ENCODE results near the gene PABPN1.
"Not testable (repeated sequence)": the region's sequence is repeated elsewhere in the genome, so short reads cannot be mapped to it uniquely, and the experiment has no call there.

PABPN1 gene, protein sequence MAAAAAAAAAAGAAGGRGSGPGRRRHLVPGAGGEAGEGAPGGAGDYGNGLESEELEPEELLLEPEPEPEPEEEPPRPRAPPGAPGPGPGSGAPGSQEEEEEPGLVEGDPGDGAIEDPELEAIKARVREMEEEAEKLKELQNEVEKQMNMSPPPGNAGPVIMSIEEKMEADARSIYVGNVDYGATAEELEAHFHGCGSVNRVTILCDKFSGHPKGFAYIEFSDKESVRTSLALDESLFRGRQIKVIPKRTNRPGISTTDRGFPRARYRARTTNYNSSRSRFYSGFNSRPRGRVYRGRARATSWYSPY

DNA sequence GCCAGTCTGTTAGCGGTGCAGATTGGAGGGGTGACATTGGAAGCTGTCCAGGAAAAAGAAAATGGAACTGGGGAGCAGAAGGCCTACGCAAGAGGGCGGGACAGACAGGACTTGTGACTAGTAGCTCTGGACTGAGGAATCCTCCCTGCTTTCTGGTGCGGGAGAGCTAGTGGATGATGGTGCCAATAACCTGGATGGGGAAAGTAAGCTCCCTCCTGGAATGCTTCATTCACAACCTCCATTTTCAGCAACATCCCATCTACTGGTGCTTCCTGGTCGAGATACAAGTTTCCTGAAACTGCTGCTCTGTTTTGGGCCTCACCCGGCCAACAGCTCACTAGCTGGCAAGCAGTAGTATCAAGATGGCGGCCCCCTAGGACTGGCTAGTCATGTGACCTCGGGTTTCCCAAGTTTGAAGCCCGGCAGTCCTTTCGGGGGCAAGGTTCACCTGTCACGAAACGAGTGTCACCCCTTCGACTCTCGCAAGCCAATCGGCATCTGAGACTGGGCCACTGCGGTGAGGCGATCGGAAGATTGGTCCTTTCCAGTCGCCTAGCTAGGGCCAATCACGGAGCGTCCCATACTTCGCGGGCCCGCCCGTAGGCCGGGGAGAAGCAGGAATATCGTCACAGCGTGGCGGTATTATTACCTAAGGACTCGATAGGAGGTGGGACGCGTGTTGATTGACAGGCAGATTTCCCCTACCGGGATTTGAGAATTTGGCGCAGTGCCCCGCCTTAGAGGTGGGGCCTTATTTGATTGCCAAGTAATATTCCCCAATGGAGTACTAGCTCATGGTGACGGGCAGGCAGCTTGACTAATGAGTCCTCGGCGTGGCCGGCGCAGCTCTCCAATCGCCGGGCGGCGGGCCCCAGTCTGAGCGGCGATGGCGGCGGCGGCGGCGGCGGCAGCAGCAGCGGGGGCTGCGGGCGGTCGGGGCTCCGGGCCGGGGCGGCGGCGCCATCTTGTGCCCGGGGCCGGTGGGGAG, at the start of gene PABPN1:
Gene PABPN1, plus strand, starts transcription at position 874 of the 988 bp plus-strand sequence. Its CDS starts 13 bp downstream, at position 887.
- peak; percentile 99 for DNase-seq

DNA sequence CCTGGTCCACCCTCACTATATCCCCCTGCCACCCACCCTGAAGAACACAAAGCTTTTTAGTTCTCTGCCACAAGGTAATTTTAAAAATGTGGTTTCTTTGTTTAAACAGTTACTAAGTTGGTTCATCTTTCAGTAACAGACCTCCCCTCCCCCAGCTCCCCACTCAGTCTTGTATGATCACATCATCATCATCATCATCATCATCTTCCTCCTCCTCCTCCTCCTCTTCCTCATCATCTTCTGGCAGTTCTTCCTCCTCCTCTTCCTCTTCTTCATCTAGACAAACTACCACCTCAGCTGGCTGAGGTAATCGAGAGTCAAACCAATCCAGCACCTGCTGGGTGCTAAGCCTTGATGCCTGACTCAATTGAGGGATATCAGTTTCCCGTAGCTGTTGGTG, 45.8 kb upstream of the PABPN1 start:
- no peak for DNase-seq

DNA sequence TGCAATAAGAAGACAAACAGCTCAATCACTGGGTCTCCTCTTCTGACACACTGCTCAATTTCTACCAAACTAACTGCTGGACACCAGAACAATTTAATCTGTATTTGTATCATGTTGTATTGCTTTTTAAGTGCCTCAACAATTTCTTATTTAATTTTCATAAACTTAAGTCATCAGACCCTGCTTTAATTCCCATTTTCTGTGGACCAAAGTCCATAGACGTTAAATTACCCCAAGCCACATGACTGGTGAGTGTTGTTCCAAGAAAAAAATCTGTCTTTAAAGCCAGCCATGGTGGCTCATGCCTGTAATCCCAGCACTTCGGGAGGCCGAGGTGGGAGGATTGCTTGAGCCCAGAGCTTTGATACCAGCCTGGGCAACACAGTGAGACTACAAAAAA, 44.1 kb upstream of the PABPN1 start:
- DNase-seq: no peak

DNA sequence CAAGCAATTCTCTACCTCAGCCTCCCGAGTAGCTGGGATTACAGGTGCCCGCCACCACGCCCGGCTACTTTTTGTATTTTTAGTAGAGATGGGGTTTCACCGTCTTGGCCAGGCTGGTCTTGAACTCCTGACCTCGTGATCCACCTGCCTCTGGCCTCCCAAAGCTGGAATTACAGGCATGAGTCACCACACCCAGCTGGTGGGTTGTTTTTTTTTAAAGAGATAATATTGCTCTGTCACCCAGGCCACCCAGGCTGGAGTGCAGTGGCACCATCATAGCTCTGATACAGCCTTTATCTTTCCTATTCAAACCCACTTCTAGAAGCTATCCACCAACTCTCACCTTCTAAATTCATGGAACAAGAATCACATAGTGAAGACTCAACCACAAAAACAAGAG, 43.3 kb upstream of the PABPN1 start:
- not testable (repeated sequence) for DNase-seq

DNA sequence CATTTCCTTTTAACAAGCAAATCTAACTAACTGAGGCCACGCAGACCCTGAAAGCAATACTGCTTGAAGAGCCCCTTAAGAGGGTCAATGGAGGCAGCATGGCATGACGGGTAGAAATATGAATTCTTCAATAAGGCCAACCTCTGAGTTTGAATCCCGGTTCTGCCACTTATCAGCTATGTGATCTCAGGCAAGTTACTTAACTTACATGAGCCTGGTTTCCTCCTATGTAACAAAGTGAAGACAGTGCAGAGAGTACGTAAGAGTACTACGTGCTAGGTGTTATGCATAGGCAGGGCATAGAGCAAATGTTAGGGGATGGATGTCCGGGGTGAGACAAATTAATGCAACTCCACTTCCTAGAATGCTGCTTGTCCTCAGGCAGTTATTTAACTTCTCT, 40.0 kb upstream of the PABPN1 start:
- no peak for DNase-seq

DNA sequence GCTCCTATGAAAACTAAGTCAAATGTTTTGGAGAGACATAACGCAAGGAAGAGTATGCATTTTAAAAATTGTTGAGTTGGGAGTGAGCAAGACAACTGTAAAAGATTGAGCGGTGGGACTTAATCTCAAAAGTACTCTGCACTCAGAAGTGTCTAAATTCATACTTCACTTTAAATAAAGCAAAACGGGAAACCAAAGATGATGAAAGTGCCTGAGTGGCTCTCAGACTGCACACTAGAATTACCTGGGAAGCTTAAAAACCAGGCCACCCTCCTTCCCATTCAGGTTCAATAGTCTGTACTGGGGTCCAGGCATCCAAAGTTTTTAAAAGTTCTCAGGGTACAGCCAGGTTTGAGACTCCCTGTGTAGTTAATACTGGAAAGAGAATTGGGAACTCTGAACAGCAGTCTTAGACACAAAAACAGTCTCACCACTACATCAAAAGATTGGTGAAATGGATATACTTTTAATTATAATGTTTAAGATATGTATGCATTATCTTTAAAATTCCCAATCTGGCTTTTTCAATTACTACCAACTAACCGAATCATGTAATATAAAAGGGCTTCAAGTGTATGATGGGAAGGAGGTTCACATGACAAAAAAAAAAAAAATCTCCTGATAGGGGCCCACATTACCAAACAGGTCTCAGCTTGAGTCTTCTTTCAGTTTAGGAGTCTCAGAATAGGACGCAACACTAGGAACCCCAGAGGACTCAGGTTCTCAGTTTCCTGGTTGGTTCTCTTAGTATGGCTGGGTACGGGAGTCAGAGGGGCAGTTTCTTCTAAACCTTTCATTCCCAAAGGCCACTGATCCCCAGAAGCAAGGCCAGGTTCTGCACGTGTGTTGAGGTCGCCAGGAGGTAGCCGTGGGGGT, 36.4 kb upstream of the PABPN1 start:
- no peak for DNase-seq

DNA sequence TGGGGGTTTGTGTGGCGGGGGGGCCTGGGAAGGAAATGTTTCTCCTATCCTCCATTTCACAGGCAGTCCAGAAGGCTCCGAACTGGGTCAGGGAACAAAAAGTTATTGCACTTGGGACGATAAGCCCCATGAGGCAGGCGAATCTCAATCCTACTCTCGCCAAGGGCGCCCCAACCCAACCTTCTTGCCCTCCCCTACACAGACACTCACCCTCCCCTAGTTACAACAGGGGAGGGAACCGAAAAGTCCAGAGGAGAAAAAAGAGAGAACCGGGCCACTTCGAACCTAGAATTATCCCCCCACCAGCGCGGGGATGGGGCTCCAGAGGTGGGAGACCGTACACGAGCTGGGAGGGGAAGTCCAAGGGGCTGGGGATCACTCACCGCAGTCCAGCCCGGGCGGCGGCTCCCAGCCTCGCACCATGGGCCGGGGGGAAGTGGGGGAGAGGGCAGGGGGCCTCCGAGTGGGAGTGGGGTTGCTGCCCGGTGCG, 35.7 kb upstream of the PABPN1 start:
- no peak for DNase-seq

DNA sequence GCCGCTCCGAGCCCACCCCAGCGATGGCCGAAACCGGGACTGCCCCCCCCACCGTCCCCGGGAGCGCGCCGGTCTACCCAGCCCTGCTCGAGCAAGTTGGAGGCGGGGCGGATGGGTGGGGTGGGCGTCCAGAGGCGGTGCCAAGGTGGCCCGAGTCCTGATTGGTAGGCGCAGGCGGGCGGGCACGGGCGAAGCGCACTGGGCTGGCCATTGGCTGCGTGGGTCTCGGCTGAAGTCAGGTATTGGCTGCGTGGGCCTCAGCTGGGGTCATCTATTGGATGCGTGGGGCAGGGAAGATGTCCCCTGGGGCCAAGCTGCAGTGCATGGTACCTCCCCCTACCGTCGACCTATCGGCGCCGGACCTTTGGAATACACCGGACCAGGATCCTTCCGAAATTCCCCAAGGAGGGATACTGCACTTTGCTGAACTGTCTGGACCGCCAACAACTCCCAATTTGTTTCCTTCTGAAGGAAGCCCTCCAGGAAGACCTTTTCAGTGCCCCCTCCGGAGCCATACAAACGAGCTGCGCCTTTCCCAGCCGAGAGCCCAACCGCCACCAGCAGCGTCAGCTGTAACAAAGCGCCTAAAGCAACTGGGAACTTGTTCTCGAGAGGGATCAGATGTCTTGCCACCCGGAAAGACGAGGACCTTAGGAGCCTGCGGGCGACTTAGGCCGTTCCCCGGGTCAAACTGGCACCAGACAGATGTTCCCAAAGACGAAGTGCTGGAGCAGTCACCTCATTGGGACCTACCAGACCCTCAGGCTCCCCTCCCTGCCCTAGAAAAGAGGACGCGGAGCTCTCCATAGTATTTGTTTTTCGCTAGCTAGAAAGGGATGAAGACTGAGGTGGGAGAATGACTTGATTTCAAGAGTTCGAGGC, 35.0 kb upstream of the PABPN1 start, which contains the start of gene HOMEZ:
Gene HOMEZ, minus strand, starts transcription at position 113 of the 882 bp plus-strand sequence. CDS start 180 bp downstream, outside the sequence.
- DNase-seq: peak; percentile 87

DNA sequence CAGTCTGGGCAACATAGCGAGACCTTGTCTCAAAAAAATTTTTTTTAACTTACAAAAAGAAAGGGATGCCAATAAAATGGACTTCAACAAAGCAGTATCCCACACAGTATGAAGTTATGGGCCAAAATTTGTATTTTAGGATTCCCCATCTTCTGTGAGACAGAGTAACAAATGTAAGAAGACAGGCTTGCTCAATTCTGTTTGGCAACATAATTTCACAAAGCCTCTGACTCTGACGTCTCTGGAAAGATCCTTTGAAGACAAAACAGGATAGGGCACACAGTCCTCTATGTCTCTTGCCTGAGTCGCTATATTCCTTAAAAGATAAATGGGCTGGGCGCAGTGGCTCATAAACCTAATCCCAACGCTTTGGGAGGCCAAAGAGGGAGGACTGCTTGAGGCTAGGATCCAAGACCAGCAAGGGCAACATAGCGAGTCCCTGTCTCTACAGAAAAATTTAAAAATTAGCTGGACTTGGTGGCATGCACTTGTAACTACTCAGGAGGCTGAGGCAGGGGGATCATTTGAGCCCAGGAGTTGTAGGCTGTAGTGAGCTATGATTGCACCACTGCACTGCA, 34.3 kb upstream of the PABPN1 start:
- no peak for DNase-seq

DNA sequence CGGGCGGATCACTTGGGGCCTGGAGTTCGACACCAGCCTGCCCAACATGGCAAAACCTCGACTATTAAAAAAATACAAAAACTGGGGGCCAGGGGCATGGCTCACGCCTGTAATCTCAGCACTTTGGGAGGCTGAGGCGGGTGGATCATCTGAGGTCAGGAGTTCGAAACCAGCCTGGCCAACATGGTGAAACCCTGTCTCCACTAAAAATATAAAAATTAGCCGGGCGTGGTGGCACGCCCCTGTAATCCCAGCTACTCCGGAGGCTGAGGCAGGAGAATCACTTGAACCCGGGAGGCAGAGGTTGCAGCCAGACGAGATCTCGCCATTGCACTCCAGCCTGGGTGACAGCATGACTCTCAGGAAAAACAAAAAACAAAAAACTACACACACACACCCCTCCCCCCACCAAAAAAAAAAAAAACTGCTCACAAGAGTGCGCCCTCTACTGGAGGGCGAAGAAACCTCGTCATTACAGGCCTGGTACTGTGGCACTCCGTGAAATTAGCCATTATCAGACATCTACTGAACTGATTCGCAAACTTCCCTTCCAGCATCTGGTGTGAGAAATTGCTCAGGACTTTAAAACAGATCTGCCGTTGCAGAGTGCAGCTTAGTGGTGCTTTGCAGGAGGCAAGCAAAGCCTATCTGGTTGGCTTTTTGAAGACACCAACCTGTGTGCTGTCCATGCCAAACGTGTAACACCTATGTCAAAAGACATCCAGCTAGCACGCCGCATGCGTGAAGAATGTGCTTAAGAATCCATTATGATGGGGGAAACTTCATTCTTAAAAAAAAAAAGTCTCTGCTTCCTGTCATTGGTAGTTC, 26.3 kb upstream of the PABPN1 start:
- DNase-seq: no peak

DNA sequence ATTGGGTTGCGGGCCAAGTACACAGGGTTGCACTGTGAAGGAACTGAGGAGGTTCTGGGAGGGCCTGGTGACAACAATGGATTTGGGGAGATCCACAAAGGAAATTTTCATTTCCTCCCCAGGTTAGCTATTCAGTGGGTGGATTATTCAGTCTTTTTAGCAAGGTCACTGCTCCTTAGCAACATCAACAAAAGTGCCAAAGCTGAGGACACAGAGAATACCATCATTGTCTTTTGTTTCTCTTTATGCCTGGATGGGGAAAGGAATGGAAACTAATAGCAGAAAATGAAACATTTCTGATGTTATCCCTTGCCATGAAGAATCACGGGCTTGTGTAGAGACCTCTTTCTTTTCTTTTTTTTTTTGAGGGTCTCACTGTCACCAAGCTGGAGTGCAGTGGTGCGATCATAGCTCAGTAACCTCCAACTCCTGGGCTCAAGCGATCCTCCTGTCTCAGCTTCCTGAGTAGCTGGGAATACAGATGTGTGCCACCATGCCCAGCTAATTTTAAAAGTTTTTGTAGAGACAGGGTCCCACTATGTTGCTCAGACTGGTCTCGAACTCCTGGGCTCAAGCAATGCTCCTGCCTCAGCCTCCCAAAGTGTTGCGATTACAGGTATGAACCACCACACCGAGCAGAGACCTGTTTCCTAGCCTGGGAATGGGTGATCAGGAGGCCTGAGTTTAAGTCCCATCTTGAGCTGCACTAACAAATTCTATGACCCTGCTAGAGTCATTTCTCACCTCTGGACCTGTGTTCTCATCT, 25.1 kb upstream of the PABPN1 start:
- DNase-seq: no peak

DNA sequence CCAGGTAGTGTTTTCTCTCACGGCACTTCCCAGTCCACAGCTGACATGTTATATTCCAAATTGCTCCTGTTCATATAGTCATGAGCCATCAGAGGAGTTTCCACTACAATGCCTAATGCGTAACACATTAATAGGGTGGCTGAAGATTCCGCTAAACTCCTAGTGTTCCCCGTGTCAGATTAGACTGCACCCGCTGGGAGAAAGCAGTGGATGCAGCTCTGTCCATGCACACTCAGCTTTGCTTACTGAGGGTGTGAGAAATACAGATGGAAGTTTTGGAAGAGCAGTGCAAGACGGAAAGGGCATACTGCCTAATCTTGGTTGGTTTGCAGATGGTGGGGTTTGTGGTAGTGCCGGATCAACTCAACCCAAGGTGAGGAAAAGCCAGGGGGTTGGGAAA, 24.2 kb upstream of the PABPN1 start:
- no peak for DNase-seq

DNA sequence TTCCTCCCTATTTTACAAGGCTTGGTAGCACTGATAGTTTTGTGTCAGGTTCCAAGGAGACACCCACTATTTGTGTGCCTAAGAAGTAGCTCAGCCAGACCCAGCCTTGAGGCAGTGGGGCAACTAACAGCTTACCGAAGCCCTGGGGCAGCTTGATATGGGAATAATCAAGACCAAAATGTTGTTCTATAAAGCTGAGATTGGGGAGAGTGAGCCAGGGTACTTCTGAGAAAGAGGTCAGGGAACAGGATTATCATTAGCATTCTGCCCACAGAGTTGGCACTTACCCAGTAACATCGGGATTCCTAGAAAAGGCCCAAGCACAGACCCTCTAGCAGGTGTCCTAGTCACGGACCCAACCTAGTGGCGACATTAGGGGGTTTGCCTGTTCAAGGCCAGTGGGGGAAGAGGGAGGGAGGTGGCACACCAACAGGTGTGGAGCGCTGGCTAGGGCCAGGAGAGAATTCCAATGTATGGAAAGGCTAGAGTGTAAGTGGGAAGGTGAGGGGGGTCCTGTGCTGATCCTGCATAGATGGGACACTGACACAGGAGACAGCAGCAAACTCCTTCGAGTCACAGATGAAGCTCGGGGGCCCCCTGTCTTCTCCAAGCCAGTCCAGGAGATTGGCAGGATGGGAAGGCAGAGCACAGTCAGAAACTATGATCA, 23.5 kb upstream of the PABPN1 start:
- no peak for DNase-seq

DNA sequence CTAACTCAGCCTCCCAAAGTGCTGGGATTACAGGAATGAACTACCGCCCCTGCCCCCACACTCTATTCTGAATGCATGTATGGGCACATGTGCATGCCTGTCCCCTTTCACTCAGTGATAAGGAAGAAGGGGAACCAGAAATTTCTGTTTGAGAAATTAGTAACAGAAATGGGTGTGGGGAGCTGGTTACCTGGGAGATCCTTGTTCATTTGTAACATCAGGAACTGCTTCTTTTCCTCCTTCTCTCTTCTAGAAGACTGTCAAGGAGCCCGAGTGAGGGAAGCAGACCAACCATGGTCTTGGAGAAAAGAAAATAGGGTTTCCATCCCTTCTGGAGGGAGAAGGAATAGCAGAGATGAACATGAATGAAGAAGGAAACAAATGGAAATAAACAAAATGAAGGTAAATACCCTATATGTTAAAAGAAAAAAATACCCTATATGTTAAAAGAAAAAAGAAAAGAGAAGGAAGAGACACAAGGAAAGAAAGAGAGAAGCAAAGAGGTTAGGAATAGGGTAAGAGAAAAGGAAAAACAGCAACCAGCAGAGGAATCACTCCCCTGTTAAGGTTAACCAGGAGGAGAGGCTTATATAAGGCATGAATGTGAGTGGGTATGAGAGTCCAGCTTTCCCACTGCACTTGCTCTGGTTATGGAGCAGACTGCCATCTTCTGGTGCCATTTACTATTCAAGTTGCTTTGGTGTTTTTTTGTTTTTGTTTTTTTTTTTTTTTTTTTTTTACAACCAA, 21.9 kb upstream of the PABPN1 start:
- DNase-seq: no peak

DNA sequence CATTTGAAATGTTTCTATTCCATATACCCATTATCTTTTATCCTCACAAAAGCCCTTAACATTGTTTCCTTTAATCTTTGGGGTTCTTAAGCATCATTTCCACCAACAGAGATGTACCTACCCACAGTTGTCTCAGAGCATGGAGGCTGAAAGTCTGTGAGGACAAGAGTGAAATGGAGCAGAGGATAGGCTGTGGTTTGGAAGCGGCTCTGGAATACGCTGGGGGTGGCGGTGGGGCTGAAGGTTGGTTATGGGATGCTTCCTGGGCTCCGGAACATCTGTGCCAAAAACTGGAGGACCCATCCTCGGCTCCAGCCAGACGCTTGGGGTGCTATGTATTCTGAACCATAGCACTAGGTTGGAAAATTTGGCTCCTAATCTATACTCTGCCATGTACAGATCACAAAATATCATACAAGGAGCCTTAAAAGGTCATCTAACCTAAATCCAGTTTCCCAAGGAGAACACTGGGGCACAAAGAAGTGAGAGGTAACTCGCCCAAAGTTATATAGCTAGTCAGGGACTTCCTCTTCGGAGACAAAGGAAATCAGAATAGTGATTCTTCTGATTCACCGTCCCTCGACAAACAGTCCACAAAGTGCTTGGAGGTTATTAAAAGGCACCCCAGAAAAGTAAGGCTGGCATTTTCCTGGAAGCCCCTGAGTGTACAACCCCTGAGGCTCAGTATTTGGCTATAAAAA, 21.1 kb upstream of the PABPN1 start:
- no peak for DNase-seq

DNA sequence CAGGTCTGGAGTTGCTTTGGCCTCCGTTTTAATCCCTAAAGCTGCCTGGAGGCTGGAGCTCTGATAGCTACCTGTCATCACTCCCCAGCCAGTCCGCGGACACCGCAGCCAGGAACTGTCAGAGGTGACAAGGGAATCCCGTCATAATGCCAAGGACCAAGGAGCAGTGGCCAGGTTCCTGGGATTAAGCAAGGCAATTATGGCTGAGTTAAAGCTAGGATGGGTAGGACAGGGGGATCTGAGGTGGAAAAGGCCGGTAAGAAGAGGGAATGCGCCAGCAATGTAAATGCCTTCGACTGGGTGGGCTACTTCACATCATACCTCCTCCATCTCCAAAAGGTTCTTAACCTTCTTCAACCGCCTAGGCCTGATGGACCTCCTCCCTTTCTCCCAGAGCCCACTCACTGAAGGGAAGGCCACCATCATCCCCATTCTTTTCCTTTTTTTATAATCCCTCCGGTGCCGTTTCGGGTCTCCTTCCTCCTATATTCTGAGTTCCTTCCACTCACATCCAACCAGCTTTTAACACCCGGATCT, 20.5 kb upstream of the PABPN1 start:
- no peak for DNase-seq

DNA sequence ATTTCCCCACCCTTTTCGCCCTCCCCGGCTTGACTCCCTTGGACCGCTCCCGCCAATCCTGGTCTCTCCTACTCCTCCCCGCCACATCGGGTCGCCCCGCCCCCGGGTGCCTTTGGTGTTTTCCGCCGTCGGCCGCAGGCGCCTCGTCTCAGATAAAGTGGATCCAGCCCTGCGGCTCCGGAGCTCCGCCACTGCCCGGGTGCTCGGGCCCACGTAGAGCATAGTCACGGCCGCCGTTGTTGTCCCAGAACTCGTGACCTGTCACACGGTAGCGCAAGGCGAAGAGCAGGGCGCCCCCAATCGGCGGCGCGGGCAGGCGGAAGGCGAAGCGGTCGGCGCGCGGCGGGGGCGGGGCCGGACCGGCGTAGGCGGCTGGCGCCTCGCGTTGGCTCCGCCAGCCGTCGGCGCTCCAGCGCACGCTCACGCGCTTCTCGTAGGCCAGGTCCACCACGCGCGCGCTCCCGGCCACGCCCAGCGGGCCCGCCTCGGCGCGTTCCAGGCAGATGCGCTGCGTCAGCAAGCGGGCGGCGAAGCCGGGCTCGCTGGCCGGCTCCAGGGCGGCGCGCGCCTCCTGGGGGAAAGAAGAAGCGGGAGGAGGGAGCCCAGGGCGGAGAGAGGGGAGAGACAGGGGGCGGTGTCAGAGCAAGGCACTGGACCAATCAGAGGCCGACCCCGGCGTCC, 19.8 kb upstream of the PABPN1 start:
- DNase-seq: peak; percentile 94
